OCI-LY1 (cell line): ENCODE data around the gene MOSMO.

Source experiments
- H2AFZ ChIP-seq: fragments of 200-600 bp; sonication (generic), shearing (Covaris generic); 2 replicates; pipeline ENCODE4 v1.6.0; 2014; ENCODE audit warnings: antibody characterized with exemption, mild to moderate bottlenecking, low read length
- H3F3A ChIP-seq: fragments of 200-600 bp; sonication (generic), shearing (Covaris generic); 2 replicates; pipeline ENCODE4 v1.6.0; 2014; ENCODE audit warnings: mild to moderate bottlenecking, antibody characterized with exemption, low read length, moderate library complexity; ENCODE audit not compliant: insufficient read depth
- H3K27ac ChIP-seq: fragments of 200-600 bp; sonication (generic); 2 replicates; pipeline ENCODE4 v1.5.1; 2014; ENCODE audit warnings: low read length, mixed run types, mild to moderate bottlenecking, low read depth; ENCODE audit not compliant: poor library complexity, severe bottlenecking
- H3K27me3 ChIP-seq: fragments of 200-600 bp; sonication (generic); 2 replicates; pipeline ENCODE4 v1.6.0; 2014; ENCODE audit warnings: antibody characterized with exemption, mild to moderate bottlenecking, low read length, moderate library complexity; ENCODE audit not compliant: insufficient read depth
- H3K36me3 ChIP-seq: fragments of 200-600 bp; sonication (generic); 2 replicates; pipeline ENCODE4 v1.6.1; 2014; ENCODE audit warnings: mild to moderate bottlenecking, antibody characterized with exemption, low read length, moderate library complexity, mixed read lengths; ENCODE audit not compliant: insufficient read depth
- H3K4me1 ChIP-seq: fragments of 200-600 bp; sonication (generic); 2 replicates; pipeline ENCODE4 v1.5.1; 2014; ENCODE audit warnings: mild to moderate bottlenecking, low read length, moderate library complexity; ENCODE audit not compliant: insufficient read depth, severe bottlenecking
- H3K4me2 ChIP-seq: fragments of 200-600 bp; sonication (generic), shearing (Covaris generic); 2 replicates; pipeline ENCODE4 v1.6.1; 2014; ENCODE audit warnings: low read length
- H3K4me3 ChIP-seq: fragments of 200-600 bp; sonication (generic); 2 replicates; pipeline ENCODE4 v1.5.1; 2014; ENCODE audit warnings: low read length, low read depth, mild to moderate bottlenecking, mixed read lengths; ENCODE audit not compliant: poor library complexity, severe bottlenecking
- H3K79me2 ChIP-seq: fragments of 200-600 bp; shearing (Covaris generic); 2 replicates; pipeline ENCODE4 v1.6.1; 2016; ENCODE audit warnings: mixed run types, low read length, mixed read lengths; ENCODE audit not compliant: insufficient read depth
- H3K9ac ChIP-seq: fragments of 200-600 bp; sonication (generic), shearing (Covaris generic); 2 replicates; pipeline ENCODE4 v1.6.1; 2014; ENCODE audit warnings: mild to moderate bottlenecking, low read length, mixed read lengths
- H3K9me2 ChIP-seq: fragments of 200-600 bp; sonication (generic), shearing (Covaris generic); 2 replicates; pipeline ENCODE4 v1.6.1; 2014; ENCODE audit warnings: low read depth, mild to moderate bottlenecking, low read length, mixed read lengths
- H3K9me3 ChIP-seq: fragments of 200-600 bp; shearing (Covaris generic); 2 replicates; pipeline ENCODE4 v1.6.1; 2014; ENCODE audit warnings: low read length, mixed read lengths
- H4K20me1 ChIP-seq: fragments of 200-600 bp; sonication (generic), shearing (Covaris generic); 2 replicates; pipeline ENCODE4 v1.6.0; 2016; ENCODE audit warnings: mild to moderate bottlenecking, low read length; ENCODE audit not compliant: insufficient read depth
- EZH2 ChIP-seq: fragments of 200-600 bp; sonication (generic), shearing (Covaris generic); IDR thresholded peaks from 2 replicates; pipeline ENCODE4 v1.8.0; 2017; ENCODE audit warnings: borderline replicate concordance, mixed run types, mild to moderate bottlenecking, antibody characterized with exemption, low read length, moderate library complexity, mixed read lengths
- TF ChIP-seq, protein P1 (sequence below): fragments of 200-600 bp; sonication (generic), shearing (Covaris generic); IDR thresholded peaks from 2 replicates; pipeline ENCODE4 v1.5.1; 2017; ENCODE audit warnings: mild to moderate bottlenecking, antibody characterized with exemption, low read length, moderate library complexity, mixed read lengths

Gene MOSMO

GRCh38 chr16:21973945-21974344, 34.0 kb upstream of the MOSMO start:
- Histone ChIP-seq H3K4me1 (no peaks in the 10 kb centered on the region), H3K9ac (no peak overlapping the region), H3F3A (no peaks in the 10 kb centered on the region), H3K9me2 (no peaks in the 10 kb centered on the region), H3K79me2 (no peaks in the 10 kb centered on the region), H4K20me1 (no peaks in the 10 kb centered on the region), H3K27ac (no peak overlapping the region), H3K4me3 (no peak overlapping the region), H3K9me3 (no peaks in the 10 kb centered on the region), H3K36me3 (peaks cover 98% of the 10 kb centered on the region), H2AFZ (no peak overlapping the region), H3K4me2 (no peak overlapping the region), H3K27me3 (no peaks in the 10 kb centered on the region)
- TF ChIP-seq, protein P1, sequence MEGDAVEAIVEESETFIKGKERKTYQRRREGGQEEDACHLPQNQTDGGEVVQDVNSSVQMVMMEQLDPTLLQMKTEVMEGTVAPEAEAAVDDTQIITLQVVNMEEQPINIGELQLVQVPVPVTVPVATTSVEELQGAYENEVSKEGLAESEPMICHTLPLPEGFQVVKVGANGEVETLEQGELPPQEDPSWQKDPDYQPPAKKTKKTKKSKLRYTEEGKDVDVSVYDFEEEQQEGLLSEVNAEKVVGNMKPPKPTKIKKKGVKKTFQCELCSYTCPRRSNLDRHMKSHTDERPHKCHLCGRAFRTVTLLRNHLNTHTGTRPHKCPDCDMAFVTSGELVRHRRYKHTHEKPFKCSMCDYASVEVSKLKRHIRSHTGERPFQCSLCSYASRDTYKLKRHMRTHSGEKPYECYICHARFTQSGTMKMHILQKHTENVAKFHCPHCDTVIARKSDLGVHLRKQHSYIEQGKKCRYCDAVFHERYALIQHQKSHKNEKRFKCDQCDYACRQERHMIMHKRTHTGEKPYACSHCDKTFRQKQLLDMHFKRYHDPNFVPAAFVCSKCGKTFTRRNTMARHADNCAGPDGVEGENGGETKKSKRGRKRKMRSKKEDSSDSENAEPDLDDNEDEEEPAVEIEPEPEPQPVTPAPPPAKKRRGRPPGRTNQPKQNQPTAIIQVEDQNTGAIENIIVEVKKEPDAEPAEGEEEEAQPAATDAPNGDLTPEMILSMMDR, result no peak
- no peak for TF ChIP-seq EZH2

DNA sequence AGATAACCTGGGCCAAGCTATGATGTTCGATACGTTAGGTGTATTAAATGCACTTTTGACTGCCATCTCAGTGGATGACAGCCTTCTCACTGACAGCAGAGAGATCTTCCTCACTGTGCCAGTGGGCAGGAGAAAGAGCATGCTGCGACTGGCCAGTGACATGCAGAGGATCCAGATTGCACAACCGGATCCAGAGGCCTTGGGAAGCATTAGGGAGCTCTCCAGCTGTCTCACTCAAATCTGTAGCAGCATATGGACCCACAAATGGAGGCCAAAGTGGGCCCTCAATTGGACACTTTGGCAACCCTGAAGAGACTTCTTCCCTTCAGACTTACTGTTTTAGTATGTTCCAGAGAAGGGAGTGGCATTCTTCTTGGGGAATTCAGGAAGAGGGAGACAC, 27.9 kb upstream of the MOSMO start:
- Histone ChIP-seq H3K27me3 (no peaks in the 10 kb centered on the region), H3K27ac (no peak overlapping the region), H3K9me3 (no peaks in the 10 kb centered on the region), H3K9me2 (no peaks in the 10 kb centered on the region), H3K9ac (no peak overlapping the region), H3K4me3 (no peak overlapping the region), H3K4me1 (no peaks in the 10 kb centered on the region), H3K36me3 (peaks cover 99% of the 10 kb centered on the region), H3K79me2 (no peaks in the 10 kb centered on the region), H3K4me2 (no peak overlapping the region), H2AFZ (no peak overlapping the region), H4K20me1 (no peaks in the 10 kb centered on the region), H3F3A (no peaks in the 10 kb centered on the region; the same call in 1 of the 2 replicates)
- no peak for TF ChIP-seq EZH2
- TF ChIP-seq, protein P1, result no peak

GRCh38 chr16:21982108-21982507, 25.8 kb upstream of the MOSMO start:
- no peak overlapping the region for H2AFZ ChIP-seq
- H3K79me2 ChIP-seq, result no peaks in the 10 kb centered on the region
- no peaks in the 10 kb centered on the region for H3K27me3 ChIP-seq
- H3K4me1 ChIP-seq, result no peaks in the 10 kb centered on the region
- H3K9me3 ChIP-seq, result no peaks in the 10 kb centered on the region
- no peaks in the 10 kb centered on the region for H4K20me1 ChIP-seq
- peaks cover 89% of the 10 kb centered on the region for H3K36me3 ChIP-seq
- H3K4me2 ChIP-seq, result no peak overlapping the region
- H3K27ac ChIP-seq, result no peak overlapping the region
- no peaks in the 10 kb centered on the region for H3K9me2 ChIP-seq
- TF ChIP-seq EZH2, result no peak
- TF ChIP-seq, protein P1, result no peak
- H3F3A ChIP-seq, result peaks cover 5% of the 10 kb centered on the region; the same call in 1 of the 2 replicates
- H3K4me3 ChIP-seq, result no peak overlapping the region
- no peak overlapping the region for H3K9ac ChIP-seq
